ENCODE data around the gene IRAG1. TPM values are rescaled to one million over a fixed set of nuclear protein-coding genes. Genes with fewer than 3 reads are reported as not detected.

The IRAG1 gene
- total RNA-seq, 4 donors from 2014 or later: 4.2 to 44.6 (median 11.8) TPM

GRCh38 chr11:10674911-10675440 lies 18.6 kb downstream of the IRAG1 start:
- Histone ChIP-seq H3K36me3 (no peaks in the 10 kb centered on the region), H3K4me1 (peaks cover 0 to 24% (median 0%) of the 10 kb centered on the region in 4 donors), H3K9me3 (no peaks in the 10 kb centered on the region), H3K27ac (peak overlapping the region; percentile 46 to 78 (median 53)), H3K27me3 (no peaks in the 10 kb centered on the region), H3K4me3 (no peak overlapping the region)
- no peak for DNase-seq
- no peak for TF ChIP-seq POLR2A (IDR thresholded peaks at IDR 0.05)
- no peak for TF ChIP-seq CTCF (IDR thresholded peaks at IDR 0.05)

- Histone ChIP-seq H3K9me3 (no peaks in the 10 kb centered on the region), H3K27ac (peak overlapping the region; percentile 46 to 78 (median 53)), H3K27me3 (no peaks in the 10 kb centered on the region), H3K4me3 (no peak overlapping the region), H3K36me3 (no peaks in the 10 kb centered on the region), H3K4me1 (peaks cover 0 to 24% (median 0%) of the 10 kb centered on the region in 4 donors)
- TF ChIP-seq POLR2A (IDR thresholded peaks at IDR 0.05): no peak
- no peak for TF ChIP-seq CTCF (IDR thresholded peaks at IDR 0.05)
- no peak for DNase-seq
These were observed 19.1 kb downstream of the IRAG1 start for GRCh38 chr11:10674440-10674855.

- no peaks in the 10 kb centered on the region for H3K27me3 ChIP-seq
- no peaks in the 10 kb centered on the region for H3K9me3 ChIP-seq
- peaks cover 0 to 24% (median 3%) of the 10 kb centered on the region in 4 donors for H3K4me1 ChIP-seq
- H3K36me3 ChIP-seq: no peaks in the 10 kb centered on the region
- H3K27ac ChIP-seq: peak overlapping the region in 1 of 4 donors; percentile 78
- H3K4me3 ChIP-seq: no peak overlapping the region
- DNase-seq: no peak
- no peak for TF ChIP-seq POLR2A (IDR thresholded peaks at IDR 0.05)
These were observed 20.0 kb downstream of the IRAG1 start for GRCh38 chr11:10673501-10674062.

- Histone ChIP-seq H3K27me3 (no peaks in the 10 kb centered on the region), H3K4me1 (peaks cover 0 to 18% (median 3%) of the 10 kb centered on the region in 4 donors), H3K36me3 (no peaks in the 10 kb centered on the region), H3K4me3 (no peak overlapping the region), H3K27ac (peak overlapping the region in 2 of 4 donors; percentile 26 to 58), H3K9me3 (no peaks in the 10 kb centered on the region)
- TF ChIP-seq POLR2A (IDR thresholded peaks at IDR 0.05) (no peak), CTCF (IDR thresholded peaks at IDR 0.05) (no peak)
- no peak for DNase-seq
These were observed 23.5 kb downstream of the IRAG1 start for GRCh38 chr11:10670099-10670498.

- Histone ChIP-seq H3K4me1 (peaks cover 0 to 13% (median 3%) of the 10 kb centered on the region in 4 donors), H3K4me3 (no peak overlapping the region), H3K9me3 (no peaks in the 10 kb centered on the region), H3K36me3 (no peaks in the 10 kb centered on the region), H3K27me3 (no peaks in the 10 kb centered on the region), H3K27ac (peak overlapping the region in 3 of 4 donors; percentile 20 to 58 (median 26))
- DNase-seq: no peak
- no peak for TF ChIP-seq CTCF (IDR thresholded peaks at IDR 0.05)
- TF ChIP-seq POLR2A (IDR thresholded peaks at IDR 0.05): no peak
These were observed 24.1 kb downstream of the IRAG1 start for GRCh38 chr11:10669258-10670033.

GRCh38 chr11:10667521-10667885 lies 26.1 kb downstream of the IRAG1 start:
- Histone ChIP-seq H3K4me1 (peaks cover 0 to 6% (median 0%) of the 10 kb centered on the region in 4 donors), H3K27ac (peak overlapping the region in 2 of 4 donors; percentile 61 to 64), H3K4me3 (no peak overlapping the region), H3K27me3 (no peaks in the 10 kb centered on the region), H3K9me3 (no peaks in the 10 kb centered on the region), H3K36me3 (no peaks in the 10 kb centered on the region)
- no peak for DNase-seq
- no peak for TF ChIP-seq CTCF (IDR thresholded peaks at IDR 0.05)
- no peak for TF ChIP-seq POLR2A (IDR thresholded peaks at IDR 0.05)
